ENCODE measurements around the gene POLR3E.

DNA sequence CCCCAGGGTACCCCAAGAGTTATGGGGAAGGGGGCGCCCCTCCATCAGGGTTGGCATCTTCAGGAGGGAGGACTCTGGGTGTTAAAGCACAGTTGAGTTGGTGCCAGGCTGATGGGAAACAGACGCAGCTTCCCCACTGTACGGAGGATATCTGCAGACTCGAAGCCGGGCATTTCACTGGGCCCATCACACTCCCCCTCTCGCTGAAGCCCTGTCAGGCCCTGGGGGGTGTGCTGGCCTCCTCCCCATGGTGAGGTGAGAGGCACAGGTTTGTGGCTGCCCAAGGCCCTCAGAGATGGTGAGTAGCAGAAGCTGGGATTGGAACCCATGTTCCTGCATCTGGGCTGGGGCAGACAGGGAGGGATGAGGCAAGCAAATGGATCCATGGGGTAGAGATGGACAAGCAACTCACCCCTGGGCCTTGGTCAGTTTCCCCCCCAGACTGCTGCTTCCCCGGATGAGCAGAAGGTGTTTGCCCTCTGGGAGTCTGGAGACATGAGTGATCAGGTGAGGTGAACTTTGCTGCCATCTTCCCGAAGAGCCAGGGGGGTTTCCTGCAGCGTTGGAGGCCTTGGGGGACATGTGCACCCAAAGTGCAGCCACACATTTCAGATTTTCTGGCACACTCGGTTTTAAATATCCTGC lies 31.0 kb downstream of the POLR3E start:
- TF ChIP-seq EZH2 (IDR thresholded peaks at IDR 0.05; ENCODE audit: borderline replicate concordance, low read depth, low read length, severe bottlenecking) (no peak), POLR2A (IDR thresholded peaks at IDR 0.05; ENCODE audit: low read depth, low read length) (no peak), MYC (IDR thresholded peaks at IDR 0.05; ENCODE audit: low read depth, low read length) (no peak), POLR2AphosphoS5 (IDR thresholded peaks at IDR 0.05; ENCODE audit: insufficient read depth, low read depth, low read length) (no peak), MAX (IDR thresholded peaks at IDR 0.05; ENCODE audit: insufficient read depth, insufficient read length) (no peak), FOS (IDR thresholded peaks at IDR 0.05; ENCODE audit: borderline replicate concordance, insufficient read depth, low read length) (no peak)
- TF ChIP-seq, protein P1, sequence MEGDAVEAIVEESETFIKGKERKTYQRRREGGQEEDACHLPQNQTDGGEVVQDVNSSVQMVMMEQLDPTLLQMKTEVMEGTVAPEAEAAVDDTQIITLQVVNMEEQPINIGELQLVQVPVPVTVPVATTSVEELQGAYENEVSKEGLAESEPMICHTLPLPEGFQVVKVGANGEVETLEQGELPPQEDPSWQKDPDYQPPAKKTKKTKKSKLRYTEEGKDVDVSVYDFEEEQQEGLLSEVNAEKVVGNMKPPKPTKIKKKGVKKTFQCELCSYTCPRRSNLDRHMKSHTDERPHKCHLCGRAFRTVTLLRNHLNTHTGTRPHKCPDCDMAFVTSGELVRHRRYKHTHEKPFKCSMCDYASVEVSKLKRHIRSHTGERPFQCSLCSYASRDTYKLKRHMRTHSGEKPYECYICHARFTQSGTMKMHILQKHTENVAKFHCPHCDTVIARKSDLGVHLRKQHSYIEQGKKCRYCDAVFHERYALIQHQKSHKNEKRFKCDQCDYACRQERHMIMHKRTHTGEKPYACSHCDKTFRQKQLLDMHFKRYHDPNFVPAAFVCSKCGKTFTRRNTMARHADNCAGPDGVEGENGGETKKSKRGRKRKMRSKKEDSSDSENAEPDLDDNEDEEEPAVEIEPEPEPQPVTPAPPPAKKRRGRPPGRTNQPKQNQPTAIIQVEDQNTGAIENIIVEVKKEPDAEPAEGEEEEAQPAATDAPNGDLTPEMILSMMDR (IDR thresholded peaks at IDR 0.05; ENCODE audit: extremely low read depth in 1 of 2, insufficient read depth in 1 of 2, low read depth in 1 of 2, low read length in 2 of 2) = no peak
